ENCODE data around the gene PLEKHA5. TPM values are rescaled to one million over a fixed set of nuclear protein-coding genes. Genes with fewer than 3 reads are reported as not detected.
A peak's percentile ranks its signal among the peaks of the same experiment; 100 is the strongest.

Gene PLEKHA5
- total RNA-seq, 4 donors from 2014 or later = 25.8 to 65.5 (median 34.1) TPM

DNA sequence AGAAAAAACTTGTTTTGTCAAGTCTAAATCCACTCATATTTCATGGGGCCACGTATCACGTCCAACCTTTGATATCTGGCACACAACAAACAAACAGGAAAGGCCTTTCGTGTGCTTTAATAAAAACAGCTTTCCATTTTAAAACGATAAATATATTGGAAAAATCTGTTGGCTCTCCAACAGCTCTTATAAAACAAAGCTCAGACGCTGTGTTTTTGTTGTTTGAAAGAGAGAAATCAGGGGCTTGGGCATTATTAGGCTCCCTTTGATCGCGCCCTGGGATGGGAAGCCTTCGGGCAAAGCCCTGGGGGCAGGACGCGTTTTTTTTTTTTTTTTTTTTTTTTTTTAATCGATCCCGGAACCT is 429 bp upstream of the PLEKHA5 start:
- Histone ChIP-seq H3K27ac (peak overlapping the region; percentile 97), H3K4me1 (peaks cover 20% of the 10 kb centered on the region), H3K4me3 (peak overlapping the region; percentile 99), H3K27me3 (no peaks in the 10 kb centered on the region), H3K36me3 (no peaks in the 10 kb centered on the region), H3K9me3 (peaks cover 10% of the 10 kb centered on the region)
- TF ChIP-seq POLR2A (IDR thresholded peaks at IDR 0.05) (no peak), EP300 (IDR thresholded peaks at IDR 0.05) (no peak), POLR2AphosphoS5 (IDR thresholded peaks at IDR 0.05) (no peak), CTCF (IDR thresholded peaks at IDR 0.05) (no peak)
- WGBS = 0% methylated on average over 11 of the region's 12 CpGs
- no peak for DNase-seq (ENCODE audit: low spot score in 2 of 2)

GRCh38 chr12:19130224-19131024 is 891 bp downstream of the PLEKHA5 start:
- WGBS = 0% methylated on average over 27 of the region's 61 CpGs
- peaks cover 10% of the 10 kb centered on the region for H3K9me3 ChIP-seq
- TF ChIP-seq EP300 (IDR thresholded peaks at IDR 0.05) (no peak), POLR2A (IDR thresholded peaks at IDR 0.05) (no peak), CTCF (IDR thresholded peaks at IDR 0.05) (peak in 1 of 2 donors; percentile 3), POLR2AphosphoS5 (IDR thresholded peaks at IDR 0.05) (no peak)
- peaks cover 20% of the 10 kb centered on the region for H3K4me1 ChIP-seq
- H3K4me3 ChIP-seq = peak overlapping the region; percentile 99
- H3K27ac ChIP-seq = peak overlapping the region; percentile 97
- DNase-seq (ENCODE audit: low spot score in 2 of 2) = peak; percentile 64 to 84
- no peaks in the 10 kb centered on the region for H3K36me3 ChIP-seq
- H3K27me3 ChIP-seq = no peaks in the 10 kb centered on the region

DNA sequence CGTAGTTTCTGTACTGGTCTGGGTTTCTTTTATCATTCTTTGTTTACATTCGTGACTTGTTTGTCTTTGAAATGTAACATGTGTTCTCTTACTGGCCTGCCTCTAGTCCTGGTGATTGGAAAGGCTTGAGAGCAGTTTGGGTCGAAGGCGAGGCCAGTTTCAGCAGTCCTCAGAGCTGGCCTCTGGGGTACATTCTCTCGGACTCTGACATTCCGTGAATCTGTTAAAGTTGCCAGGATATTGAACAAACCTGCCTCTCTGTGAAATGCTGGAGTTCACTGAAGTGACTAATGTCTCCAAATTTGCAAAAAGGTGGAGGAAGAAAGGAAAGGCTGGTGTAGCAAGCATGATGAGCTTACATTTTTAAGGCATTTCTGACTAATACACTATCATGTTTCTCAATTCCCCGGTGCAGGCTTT is 1.5 kb downstream of the PLEKHA5 start:
- H3K27ac ChIP-seq = peak overlapping the region; percentile 97
- WGBS = 2% methylated on average over 7 of the region's 7 CpGs
- H3K27me3 ChIP-seq = no peaks in the 10 kb centered on the region
- TF ChIP-seq EP300 (IDR thresholded peaks at IDR 0.05) (no peak), POLR2A (IDR thresholded peaks at IDR 0.05) (no peak), POLR2AphosphoS5 (IDR thresholded peaks at IDR 0.05) (no peak)
- H3K4me1 ChIP-seq = peaks cover 20% of the 10 kb centered on the region
- peak overlapping the region; percentile 99 for H3K4me3 ChIP-seq
- H3K9me3 ChIP-seq = peaks cover 10% of the 10 kb centered on the region
- H3K36me3 ChIP-seq = no peaks in the 10 kb centered on the region
- no peak for DNase-seq (ENCODE audit: low spot score in 2 of 2)

DNA sequence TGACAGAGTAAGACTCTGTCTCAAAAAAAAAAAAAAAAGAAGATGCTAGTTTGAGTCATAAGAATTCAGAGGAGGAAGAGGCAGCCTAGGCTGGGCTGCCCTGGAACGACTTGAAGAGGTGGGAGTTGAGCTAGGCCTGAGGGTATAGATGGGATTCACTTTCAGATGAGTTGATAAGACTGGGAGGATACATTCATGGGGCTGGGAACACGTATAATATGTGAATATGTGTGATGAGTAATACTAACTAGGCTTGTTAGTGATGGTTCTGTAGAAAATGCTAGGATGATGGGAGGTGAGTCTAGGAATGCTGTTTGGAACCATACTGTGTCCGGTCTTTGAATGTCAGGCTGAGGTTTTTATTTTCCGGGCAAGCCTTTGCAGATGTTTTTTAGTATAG is 9.0 kb downstream of the PLEKHA5 start:
- no peaks in the 10 kb centered on the region for H3K36me3 ChIP-seq
- no peaks in the 10 kb centered on the region for H3K9me3 ChIP-seq
- no peak overlapping the region for H3K27ac ChIP-seq
- H3K27me3 ChIP-seq = no peaks in the 10 kb centered on the region
- WGBS = 75% methylated on average over 4 of the region's 4 CpGs
- no peak overlapping the region for H3K4me3 ChIP-seq
- no peak for DNase-seq (ENCODE audit: low spot score in 2 of 2)
- H3K4me1 ChIP-seq = no peaks in the 10 kb centered on the region
- TF ChIP-seq POLR2AphosphoS5 (IDR thresholded peaks at IDR 0.05) = no peak
- no peak for TF ChIP-seq CTCF (IDR thresholded peaks at IDR 0.05)
- TF ChIP-seq EP300 (IDR thresholded peaks at IDR 0.05) = no peak
- no peak for TF ChIP-seq POLR2A (IDR thresholded peaks at IDR 0.05)

GRCh38 chr12:19138956-19139355 is 9.4 kb downstream of the PLEKHA5 start:
- Histone ChIP-seq H3K27ac (no peak overlapping the region), H3K36me3 (no peaks in the 10 kb centered on the region), H3K4me3 (no peak overlapping the region), H3K4me1 (no peaks in the 10 kb centered on the region), H3K27me3 (no peaks in the 10 kb centered on the region), H3K9me3 (no peaks in the 10 kb centered on the region)
- WGBS = 94% methylated on average over 3 of the region's 3 CpGs
- no peak for DNase-seq (ENCODE audit: low spot score in 2 of 2)
- TF ChIP-seq POLR2AphosphoS5 (IDR thresholded peaks at IDR 0.05) = no peak
- TF ChIP-seq EP300 (IDR thresholded peaks at IDR 0.05) = no peak
- TF ChIP-seq CTCF (IDR thresholded peaks at IDR 0.05) = no peak
